Mesendoderm (in vitro differentiated cells): ENCODE measurements around the gene PUS1.

Experiments used
- DNase-seq: peaks from one replicate; pipeline ENCODE4 v3.0.0; 2013
- H2AK5ac ChIP-seq: 2 replicates; pipeline ENCODE4 v1.6.1; 2013; ENCODE audit warnings: low read length, inconsistent platforms
- H2BK120ac ChIP-seq: 2 replicates; pipeline ENCODE4 v1.6.1; 2013; ENCODE audit warnings: low read depth, mild to moderate bottlenecking, low read length, moderate library complexity, mixed read lengths
- H2BK15ac ChIP-seq: replicated peaks from 2 replicates; pipeline ENCODE4 v1.6.1; 2013; ENCODE audit warnings: low read depth, mild to moderate bottlenecking, moderate library complexity
- H2BK5ac ChIP-seq: 2 replicates; pipeline ENCODE4 v1.6.1; 2013; ENCODE audit warnings: low read length, inconsistent platforms
- H3K18ac ChIP-seq: 2 replicates; pipeline ENCODE4 v1.6.1; 2013; ENCODE audit warnings: mild to moderate bottlenecking, low read length, mixed read lengths
- H3K23ac ChIP-seq: one replicate; pipeline ENCODE4 v1.6.1; 2013; ENCODE audit warnings: low read length
- H3K27ac ChIP-seq: 2 replicates; pipeline ENCODE4 v1.5.1; 2013; ENCODE audit warnings: low read depth, mild to moderate bottlenecking, inconsistent platforms, low read length, moderate library complexity
- H3K27me3 ChIP-seq: 2 replicates; pipeline ENCODE4 v1.6.1; 2013; ENCODE audit warnings: low read length, control low read depth, mild to moderate bottlenecking, inconsistent platforms; ENCODE audit not compliant: insufficient read depth, poor library complexity
- H3K36me3 ChIP-seq: 2 replicates; pipeline ENCODE4 v1.6.1; 2013; ENCODE audit warnings: low read length, inconsistent platforms; ENCODE audit not compliant: control insufficient read depth, insufficient read depth
- H3K4ac ChIP-seq: one replicate; pipeline ENCODE4 v1.6.1; 2013; ENCODE audit warnings: low read depth, mild to moderate bottlenecking, low read length, moderate library complexity
- H3K4me1 ChIP-seq: 2 replicates; pipeline ENCODE4 v1.6.1; 2013; ENCODE audit warnings: low read depth, low read length, inconsistent platforms; ENCODE audit not compliant: control insufficient read depth
- H3K4me2 ChIP-seq: 2 replicates; pipeline ENCODE4 v1.6.1; 2013; ENCODE audit warnings: low read length
- H3K4me3 ChIP-seq: 2 replicates; pipeline ENCODE4 v1.5.1; 2013; ENCODE audit warnings: mild to moderate bottlenecking, low read length
- H3K56ac ChIP-seq: one replicate; pipeline ENCODE4 v1.6.1; 2013; ENCODE audit warnings: low read length
- H3K79me1 ChIP-seq: 2 replicates; pipeline ENCODE4 v1.6.1; 2013; ENCODE audit warnings: low read length, inconsistent platforms
- H3K79me2 ChIP-seq: 2 replicates; pipeline ENCODE4 v1.6.1; 2013; ENCODE audit warnings: mild to moderate bottlenecking, low read length; ENCODE audit not compliant: control insufficient read depth, insufficient read depth
- H3K9ac ChIP-seq: 2 replicates; pipeline ENCODE4 v1.6.1; 2013; ENCODE audit warnings: low read length, inconsistent platforms
- H4K5ac ChIP-seq: one replicate; pipeline ENCODE4 v1.6.1; 2013; ENCODE audit warnings: low read length
- H4K8ac ChIP-seq: one replicate; pipeline ENCODE4 v1.6.1; 2013; ENCODE audit warnings: low read depth, mild to moderate bottlenecking, control low read depth, low read length, moderate library complexity
- WGBS: extraction: QIAGEN DNeasy Blood & Tissue Kit; methylation state at CpG from one replicate; pipeline ENCODE4 v1.1.7; 2013; ENCODE audit warnings: low lambda C conversion rate, missing lambda C conversion rate; ENCODE audit not compliant: insufficient coverage; ENCODE audit errors: extremely low coverage; 5-methylcytosine and 5-hydroxymethylcytosine counted together

The PUS1 gene

GRCh38 chr12:131905630-131906091 lies 23.4 kb upstream of the PUS1 start:
- H3K18ac ChIP-seq: no peak overlapping the region
- H3K4me3 ChIP-seq: no peak overlapping the region

GRCh38 chr12:131907379-131908091 lies 21.5 kb upstream of the PUS1 start:
- Histone ChIP-seq H4K8ac (no peak overlapping the region), H3K27me3 (no peaks in the 10 kb centered on the region), H2AK5ac (no peak overlapping the region), H2BK5ac (no peak overlapping the region), H3K4ac (no peak overlapping the region), H3K9ac (no peak overlapping the region), H3K79me2 (peaks cover 2% of the 10 kb centered on the region), H3K4me2 (no peak overlapping the region), H3K23ac (no peak overlapping the region), H3K79me1 (peaks cover 10% of the 10 kb centered on the region), H3K4me3 (no peak overlapping the region), H3K56ac (no peak overlapping the region), H3K27ac (no peak overlapping the region), H3K4me1 (no peaks in the 10 kb centered on the region), H2BK120ac (no peak overlapping the region), H3K36me3 (peaks cover 3% of the 10 kb centered on the region), H4K5ac (no peak overlapping the region), H3K18ac (no peak overlapping the region), H2BK15ac (no peak overlapping the region)
- DNase-seq: no peak
- WGBS: no CpG with 5 or more reads among the region's 31 CpGs

More at GRCh38 chr12:131905630-131906091, 23.4 kb upstream of the PUS1 start:
- Histone ChIP-seq H3K23ac (no peak overlapping the region), H3K4me2 (no peak overlapping the region), H2BK15ac (no peak overlapping the region), H4K8ac (no peak overlapping the region), H3K36me3 (no peaks in the 10 kb centered on the region), H3K79me1 (peaks cover 16% of the 10 kb centered on the region), H3K4me1 (no peaks in the 10 kb centered on the region), H2BK120ac (no peak overlapping the region), H3K27ac (no peak overlapping the region), H3K79me2 (peaks cover 4% of the 10 kb centered on the region), H3K56ac (no peak overlapping the region), H2AK5ac (no peak overlapping the region), H3K27me3 (no peaks in the 10 kb centered on the region), H3K9ac (no peak overlapping the region), H3K4ac (no peak overlapping the region), H4K5ac (no peak overlapping the region), H2BK5ac (no peak overlapping the region)
- DNase-seq: no peak
- WGBS: no CpG with 5 or more reads among the region's 15 CpGs

GRCh38 chr12:131908092-131909080 lies 20.7 kb upstream of the PUS1 start:
- no peak for DNase-seq
- Histone ChIP-seq H3K4me2 (no peak overlapping the region), H4K8ac (no peak overlapping the region), H2AK5ac (no peak overlapping the region), H3K9ac (no peak overlapping the region), H3K56ac (no peak overlapping the region), H3K27me3 (no peaks in the 10 kb centered on the region), H2BK15ac (no peak overlapping the region), H3K4me1 (no peaks in the 10 kb centered on the region), H2BK5ac (no peak overlapping the region), H3K18ac (no peak overlapping the region), H3K4me3 (no peak overlapping the region), H3K23ac (no peak overlapping the region), H2BK120ac (no peak overlapping the region), H4K5ac (no peak overlapping the region), H3K79me1 (peaks cover 6% of the 10 kb centered on the region), H3K27ac (no peak overlapping the region), H3K4ac (no peak overlapping the region), H3K79me2 (no peaks in the 10 kb centered on the region), H3K36me3 (peaks cover 3% of the 10 kb centered on the region)
- no CpG with 5 or more reads among the region's 96 CpGs for WGBS

- no peak overlapping the region for H4K5ac ChIP-seq
- H3K4me1 ChIP-seq: no peaks in the 10 kb centered on the region
- no peak overlapping the region for H2AK5ac ChIP-seq
- H3K27me3 ChIP-seq: no peaks in the 10 kb centered on the region
- no peak overlapping the region for H2BK5ac ChIP-seq
- H2BK15ac ChIP-seq: no peak overlapping the region
- peaks cover 3% of the 10 kb centered on the region for H3K36me3 ChIP-seq
- H2BK120ac ChIP-seq: no peak overlapping the region
- WGBS: no CpG with 5 or more reads among the region's 61 CpGs
- H3K4me2 ChIP-seq: no peak overlapping the region
- no peak overlapping the region for H3K18ac ChIP-seq
- no peak overlapping the region for H3K56ac ChIP-seq
- H3K79me2 ChIP-seq: no peaks in the 10 kb centered on the region
- no peak overlapping the region for H3K9ac ChIP-seq
- no peak overlapping the region for H3K27ac ChIP-seq
- H4K8ac ChIP-seq: no peak overlapping the region
- DNase-seq: no peak
- H3K79me1 ChIP-seq: peaks cover 4% of the 10 kb centered on the region
- no peak overlapping the region for H3K4ac ChIP-seq
- no peak overlapping the region for H3K4me3 ChIP-seq
- H3K23ac ChIP-seq: no peak overlapping the region
Observed at GRCh38 chr12:131909081-131909751, 19.9 kb upstream of the PUS1 start.

- Histone ChIP-seq H3K9ac (no peak overlapping the region), H3K27me3 (no peaks in the 10 kb centered on the region), H2BK5ac (no peak overlapping the region), H3K18ac (no peak overlapping the region), H3K4me3 (no peak overlapping the region), H2BK15ac (no peak overlapping the region), H4K5ac (no peak overlapping the region), H4K8ac (no peak overlapping the region), H3K4me1 (no peaks in the 10 kb centered on the region), H2AK5ac (no peak overlapping the region), H3K4me2 (no peak overlapping the region), H3K79me1 (peaks cover 4% of the 10 kb centered on the region), H2BK120ac (no peak overlapping the region), H3K27ac (no peak overlapping the region), H3K4ac (no peak overlapping the region), H3K36me3 (peaks cover 5% of the 10 kb centered on the region), H3K56ac (no peak overlapping the region), H3K79me2 (no peaks in the 10 kb centered on the region), H3K23ac (no peak overlapping the region)
- DNase-seq: no peak
- WGBS: no CpG with 5 or more reads among the region's 26 CpGs
Observed at GRCh38 chr12:131909752-131910219, 19.3 kb upstream of the PUS1 start.
